ENCODE results near the gene GKN1.

Gene GKN1

DNA sequence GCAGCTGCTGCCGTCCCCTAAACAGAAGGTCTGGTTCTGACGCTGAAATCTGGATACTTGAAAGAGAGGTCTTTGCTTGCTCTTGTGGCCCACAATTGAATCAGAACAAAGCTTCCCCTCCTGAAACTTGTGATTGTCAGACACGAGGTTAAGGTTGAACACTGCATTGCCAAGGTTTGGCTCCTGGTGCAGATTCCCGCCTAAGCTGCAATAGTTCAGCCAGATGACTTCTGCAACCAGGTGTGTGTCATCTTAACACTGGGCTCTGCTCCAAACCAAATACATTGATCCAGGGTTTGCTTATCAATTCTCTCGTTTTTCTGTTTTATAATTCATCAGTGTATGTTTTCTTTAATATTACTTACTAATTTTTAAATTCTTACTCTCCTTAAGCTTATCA lies 14.6 kb downstream of the GKN1 start:
- TF ChIP-seq, protein P1, sequence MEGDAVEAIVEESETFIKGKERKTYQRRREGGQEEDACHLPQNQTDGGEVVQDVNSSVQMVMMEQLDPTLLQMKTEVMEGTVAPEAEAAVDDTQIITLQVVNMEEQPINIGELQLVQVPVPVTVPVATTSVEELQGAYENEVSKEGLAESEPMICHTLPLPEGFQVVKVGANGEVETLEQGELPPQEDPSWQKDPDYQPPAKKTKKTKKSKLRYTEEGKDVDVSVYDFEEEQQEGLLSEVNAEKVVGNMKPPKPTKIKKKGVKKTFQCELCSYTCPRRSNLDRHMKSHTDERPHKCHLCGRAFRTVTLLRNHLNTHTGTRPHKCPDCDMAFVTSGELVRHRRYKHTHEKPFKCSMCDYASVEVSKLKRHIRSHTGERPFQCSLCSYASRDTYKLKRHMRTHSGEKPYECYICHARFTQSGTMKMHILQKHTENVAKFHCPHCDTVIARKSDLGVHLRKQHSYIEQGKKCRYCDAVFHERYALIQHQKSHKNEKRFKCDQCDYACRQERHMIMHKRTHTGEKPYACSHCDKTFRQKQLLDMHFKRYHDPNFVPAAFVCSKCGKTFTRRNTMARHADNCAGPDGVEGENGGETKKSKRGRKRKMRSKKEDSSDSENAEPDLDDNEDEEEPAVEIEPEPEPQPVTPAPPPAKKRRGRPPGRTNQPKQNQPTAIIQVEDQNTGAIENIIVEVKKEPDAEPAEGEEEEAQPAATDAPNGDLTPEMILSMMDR (conservative IDR thresholded peaks at IDR 0.05; ENCODE audit: low read length): no peak
- H3K4me3 ChIP-seq (ENCODE audit: low read length): no peak overlapping the region
- DNase-seq (ENCODE audit: low read depth): no peak

GRCh38 chr2:68992341-68992740 lies 17.9 kb downstream of the GKN1 start:
- no peak for DNase-seq (ENCODE audit: low read depth)
- no peak overlapping the region for H3K4me3 ChIP-seq (ENCODE audit: low read length)
- TF ChIP-seq, protein P1 (conservative IDR thresholded peaks at IDR 0.05; ENCODE audit: low read length): no peak

DNA sequence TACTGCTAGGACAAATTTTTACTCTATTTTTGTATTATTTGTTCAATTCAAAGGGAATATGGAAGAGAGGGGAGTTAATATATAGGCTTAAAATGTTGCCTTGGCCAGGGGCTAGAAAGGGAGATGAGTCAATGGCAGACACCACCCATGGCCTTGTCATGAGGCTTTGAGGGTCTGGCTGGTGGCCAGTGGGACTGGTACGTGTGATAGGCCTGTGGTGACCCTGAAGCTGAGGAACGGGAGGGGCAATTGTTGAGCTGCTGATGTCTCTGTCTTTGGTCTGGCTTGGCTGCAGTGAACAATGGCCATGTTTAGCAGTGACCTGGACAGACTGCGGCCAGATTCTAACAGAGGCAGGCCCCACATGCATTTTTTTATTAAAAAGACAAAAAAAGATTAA lies 18.5 kb downstream of the GKN1 start:
- TF ChIP-seq, protein P1 (conservative IDR thresholded peaks at IDR 0.05; ENCODE audit: low read length): no peak
- H3K4me3 ChIP-seq (ENCODE audit: low read length): no peak overlapping the region
- no peak for DNase-seq (ENCODE audit: low read depth)

- DNase-seq (ENCODE audit: low read depth): no peak
- no peak overlapping the region for H3K4me3 ChIP-seq (ENCODE audit: low read length)
- TF ChIP-seq, protein P1 (conservative IDR thresholded peaks at IDR 0.05; ENCODE audit: low read length): no peak
Observed at GRCh38 chr2:68993660-68994059, 19.2 kb downstream of the GKN1 start.

- TF ChIP-seq, protein P1 (conservative IDR thresholded peaks at IDR 0.05; ENCODE audit: low read length): no peak
- DNase-seq (ENCODE audit: low read depth): peak; percentile 98
- H3K4me3 ChIP-seq (ENCODE audit: low read length): no peak overlapping the region
Observed at GRCh38 chr2:68994864-68995263, 20.4 kb downstream of the GKN1 start.

DNA sequence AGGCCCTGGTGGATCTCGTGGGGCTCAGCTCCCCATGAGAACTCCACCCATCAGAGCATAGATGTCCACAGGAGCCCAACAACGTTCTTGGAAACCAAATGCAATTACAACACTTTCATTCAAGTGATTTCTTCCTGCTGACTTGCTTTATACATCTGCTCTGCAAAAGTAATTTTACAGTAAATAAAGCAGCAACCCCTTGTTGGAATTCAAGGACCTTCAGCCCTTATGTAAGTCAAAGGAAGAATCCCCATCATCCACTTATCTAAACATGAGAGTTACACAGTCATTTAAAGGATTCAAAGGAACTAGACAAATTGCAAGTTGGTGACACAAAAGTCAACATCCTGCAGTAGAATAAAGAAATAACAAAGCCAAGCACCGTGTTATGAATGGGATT lies 21.5 kb downstream of the GKN1 start:
- TF ChIP-seq, protein P1 (conservative IDR thresholded peaks at IDR 0.05; ENCODE audit: low read length): no peak
- H3K4me3 ChIP-seq (ENCODE audit: low read length): no peak overlapping the region
- peak; percentile 51 for DNase-seq (ENCODE audit: low read depth)

DNA sequence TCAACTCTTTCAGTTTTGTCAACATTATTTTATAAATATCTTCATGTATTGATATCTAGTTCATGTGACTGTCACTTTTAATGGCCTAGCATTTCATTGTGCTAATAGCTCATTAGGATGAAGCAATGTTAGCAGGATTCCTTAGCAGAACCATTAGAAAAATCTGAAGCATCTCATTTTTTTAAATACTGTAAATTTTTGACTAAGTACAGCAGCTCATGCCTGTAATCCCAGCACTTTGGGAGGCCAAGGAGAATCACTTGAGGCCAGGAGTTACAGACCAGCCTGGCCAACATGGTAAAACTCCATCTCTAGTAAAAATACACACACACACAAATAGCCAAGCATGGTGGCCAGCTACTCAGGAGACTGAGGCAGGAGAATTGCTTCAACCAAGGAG lies 23.0 kb downstream of the GKN1 start:
- no peak overlapping the region for H3K4me3 ChIP-seq (ENCODE audit: low read length)
- TF ChIP-seq, protein P1 (conservative IDR thresholded peaks at IDR 0.05; ENCODE audit: low read length): no peak
- DNase-seq (ENCODE audit: low read depth): peak; percentile 62
